Hepatic stellate cell (primary cell): Measurements from ENCODE around the gene NPLOC4.

Experiments used
- DNase-seq: peaks from one replicate; pipeline ENCODE4 v3.0.0; 2011; ENCODE audit warnings: low spot score

The NPLOC4 gene

DNA sequence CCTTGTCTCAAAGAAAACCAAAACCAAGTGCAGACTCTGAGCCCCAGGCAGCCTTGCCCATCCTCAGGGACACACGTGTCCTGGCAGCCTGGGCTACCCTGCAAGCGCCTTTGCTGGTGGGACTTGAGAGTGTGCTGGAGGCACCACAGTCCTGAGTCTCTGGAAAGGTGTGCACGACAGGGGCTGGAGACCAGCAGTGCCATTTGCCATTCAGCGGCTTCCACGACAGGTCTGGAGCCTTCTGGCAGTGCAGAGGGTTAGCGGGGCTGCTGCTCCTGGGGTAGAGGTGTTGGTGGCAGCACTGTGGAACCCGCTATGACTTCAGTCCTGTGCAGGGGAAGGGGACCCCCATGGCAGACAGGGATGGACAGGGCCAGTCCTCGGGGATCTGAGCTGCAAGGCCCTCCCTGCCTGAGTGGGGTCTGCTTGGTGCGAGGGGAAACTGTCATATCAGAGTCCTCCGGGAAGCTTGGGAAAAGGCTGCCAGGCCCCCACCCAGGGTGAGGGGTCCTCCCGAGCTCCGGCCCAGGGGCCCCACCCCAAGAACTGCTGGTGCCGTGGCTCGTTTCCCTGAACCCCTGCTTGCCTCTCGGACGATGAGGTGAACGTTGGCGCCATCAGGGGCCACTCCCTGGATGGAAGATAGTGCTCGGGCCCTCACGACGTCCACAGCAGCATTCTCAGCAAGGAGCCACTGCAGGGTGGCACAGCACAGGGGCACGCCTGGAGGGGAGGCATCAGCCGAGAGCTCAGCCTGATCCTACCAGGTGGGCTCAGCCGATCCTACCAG is 91.6 kb downstream of the NPLOC4 start:
- DNase-seq, result no peak

DNA sequence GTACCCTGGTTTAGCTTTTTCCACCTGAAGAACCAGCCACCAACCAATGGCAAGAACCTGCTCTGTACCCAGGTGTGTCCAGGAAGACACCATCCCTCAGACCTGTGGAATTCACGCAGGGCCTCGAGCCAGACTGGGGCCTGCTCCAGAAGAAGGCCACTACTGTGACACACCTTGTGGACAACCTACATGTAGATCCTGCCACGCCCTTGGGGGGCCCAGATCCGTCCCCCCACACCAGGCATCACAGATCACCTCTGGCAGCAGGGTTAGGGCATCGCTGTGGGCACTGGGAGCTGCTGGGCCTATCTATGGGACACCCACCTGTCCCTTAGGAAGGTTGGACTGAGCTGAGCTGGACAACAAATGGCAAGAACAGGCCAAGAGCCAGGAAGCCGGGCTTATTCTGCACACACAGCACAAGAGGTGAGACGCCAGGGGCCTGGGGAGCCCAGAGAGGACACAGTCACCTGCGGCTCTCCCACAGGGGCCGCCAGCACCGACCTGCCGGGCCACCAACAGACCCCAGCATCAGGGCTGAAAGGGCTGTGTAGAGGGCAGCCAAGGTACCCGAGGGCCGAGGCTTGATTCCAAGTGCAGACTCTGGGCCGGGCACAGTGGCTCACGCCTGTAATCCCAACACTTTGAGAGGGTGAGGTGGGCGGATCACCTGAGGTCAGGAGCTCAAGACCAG is 92.5 kb downstream of the NPLOC4 start:
- no peak for DNase-seq

DNA sequence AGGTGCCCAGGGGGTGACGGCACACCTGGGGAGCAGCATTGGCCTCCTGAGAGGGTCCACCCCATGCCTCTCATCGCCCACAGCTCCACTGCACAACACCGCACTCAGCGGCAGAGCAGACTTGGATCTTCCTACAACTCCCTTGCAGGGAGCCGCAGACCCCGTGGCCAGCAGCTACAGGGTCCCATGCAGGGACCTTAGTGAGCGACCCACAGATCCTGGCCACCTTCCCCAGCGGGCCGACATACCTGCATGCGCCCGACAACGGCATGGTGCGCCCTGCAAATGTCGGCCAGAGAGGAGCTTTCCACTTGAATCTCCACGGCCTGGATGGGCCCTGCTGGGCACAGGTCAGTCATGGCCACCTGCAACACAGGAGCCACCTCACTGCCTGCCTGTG is 93.2 kb downstream of the NPLOC4 start:
- DNase-seq, result no peak

DNA sequence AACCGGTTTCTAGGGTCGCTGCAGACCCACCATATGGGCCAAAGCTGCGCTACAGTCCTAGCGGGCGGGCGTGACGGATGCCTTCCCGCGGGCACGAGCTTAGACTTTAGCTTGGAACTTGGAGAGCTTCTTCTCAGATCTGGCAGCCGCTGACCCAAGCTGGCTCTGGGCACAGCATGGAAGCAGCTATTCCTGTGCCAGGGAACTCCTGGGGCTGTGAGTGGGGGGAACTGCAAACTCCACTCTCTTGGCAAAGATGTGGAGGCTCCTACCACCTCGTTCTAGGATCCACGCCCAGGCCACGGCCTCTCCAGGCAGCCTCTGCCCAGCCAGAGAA is 93.6 kb downstream of the NPLOC4 start:
- DNase-seq, result no peak

DNA sequence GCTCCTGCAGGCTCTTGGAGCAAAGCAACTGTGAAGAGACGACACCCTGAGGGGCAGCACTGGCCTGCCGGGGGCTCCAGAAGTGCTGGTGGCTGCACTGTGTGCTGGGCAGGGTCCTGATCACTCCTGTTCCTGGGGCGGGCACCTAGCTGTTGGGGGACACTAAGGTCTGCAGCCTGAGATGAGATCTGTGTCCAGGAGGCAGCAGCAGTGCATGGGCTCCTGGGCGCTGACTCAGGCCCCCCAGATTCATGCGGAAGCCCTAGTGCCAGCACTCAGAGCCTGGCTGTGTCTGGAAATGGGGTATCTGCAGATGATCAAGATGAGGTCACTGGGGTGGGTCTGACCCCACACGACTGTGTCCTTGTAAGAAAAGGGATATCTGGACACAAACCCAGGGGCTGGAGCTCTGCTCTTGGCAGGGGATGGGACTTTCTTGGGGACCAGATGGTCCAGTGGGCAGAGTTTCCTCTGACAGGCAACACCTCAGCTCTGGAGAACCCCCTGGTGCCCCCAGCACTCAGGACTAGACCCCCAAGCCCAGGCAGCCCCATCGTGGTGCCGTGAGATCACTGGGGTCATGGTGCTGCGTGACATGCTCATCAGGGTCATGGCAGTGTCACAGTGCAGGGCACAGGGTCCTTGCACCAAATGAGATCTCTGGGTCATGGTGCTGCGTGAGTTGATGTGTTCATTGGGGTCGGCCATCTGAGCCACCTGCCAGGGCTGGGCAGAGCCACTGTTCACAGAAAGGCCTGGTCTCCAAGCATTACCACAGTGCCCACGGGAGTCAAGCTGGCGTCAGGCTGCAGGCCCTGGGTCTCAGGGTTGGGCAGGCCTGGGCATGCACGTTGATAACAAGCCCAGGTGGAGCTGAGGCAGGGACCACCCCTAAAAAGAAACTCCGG is 94.2 kb downstream of the NPLOC4 start:
- no peak for DNase-seq

DNA sequence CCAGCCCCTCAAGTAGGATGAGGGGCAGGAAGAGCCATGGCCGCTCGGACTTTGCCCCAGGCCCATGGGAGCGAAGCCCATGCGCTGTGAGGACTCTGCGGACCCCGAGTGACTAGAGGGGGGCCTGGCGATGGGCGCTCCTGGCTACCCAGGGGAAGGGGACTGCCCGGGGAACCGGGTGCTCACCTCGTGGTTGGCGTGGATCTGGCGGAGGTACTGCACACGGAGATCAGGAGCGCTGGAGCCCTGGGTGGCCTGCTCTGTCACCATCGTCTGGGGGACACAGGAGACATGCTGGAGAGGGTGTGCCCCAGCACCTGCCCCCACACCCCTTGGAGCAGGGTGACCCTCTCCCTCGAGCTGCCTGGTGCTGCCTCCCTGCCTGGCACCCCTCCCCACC is 95.8 kb downstream of the NPLOC4 start:
- DNase-seq, result no peak

DNA sequence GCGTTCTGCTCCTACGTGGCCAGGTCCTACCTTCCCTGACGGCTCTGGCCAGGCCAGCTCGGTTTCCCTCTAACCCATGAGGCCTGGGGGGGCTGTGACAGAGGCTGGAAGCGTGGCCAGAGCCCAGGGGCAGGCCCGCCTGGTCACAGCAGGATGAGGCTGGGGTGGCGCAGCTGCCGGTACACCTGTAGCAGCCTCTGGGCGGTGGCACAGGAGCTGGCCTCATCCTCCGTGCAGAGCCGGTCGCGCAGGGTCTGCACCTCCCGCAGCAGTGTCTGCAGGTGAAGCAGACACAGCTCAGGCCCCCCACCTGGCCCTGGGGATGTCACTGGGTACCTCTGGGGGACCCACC is 96.3 kb downstream of the NPLOC4 start:
- DNase-seq, result no peak

DNA sequence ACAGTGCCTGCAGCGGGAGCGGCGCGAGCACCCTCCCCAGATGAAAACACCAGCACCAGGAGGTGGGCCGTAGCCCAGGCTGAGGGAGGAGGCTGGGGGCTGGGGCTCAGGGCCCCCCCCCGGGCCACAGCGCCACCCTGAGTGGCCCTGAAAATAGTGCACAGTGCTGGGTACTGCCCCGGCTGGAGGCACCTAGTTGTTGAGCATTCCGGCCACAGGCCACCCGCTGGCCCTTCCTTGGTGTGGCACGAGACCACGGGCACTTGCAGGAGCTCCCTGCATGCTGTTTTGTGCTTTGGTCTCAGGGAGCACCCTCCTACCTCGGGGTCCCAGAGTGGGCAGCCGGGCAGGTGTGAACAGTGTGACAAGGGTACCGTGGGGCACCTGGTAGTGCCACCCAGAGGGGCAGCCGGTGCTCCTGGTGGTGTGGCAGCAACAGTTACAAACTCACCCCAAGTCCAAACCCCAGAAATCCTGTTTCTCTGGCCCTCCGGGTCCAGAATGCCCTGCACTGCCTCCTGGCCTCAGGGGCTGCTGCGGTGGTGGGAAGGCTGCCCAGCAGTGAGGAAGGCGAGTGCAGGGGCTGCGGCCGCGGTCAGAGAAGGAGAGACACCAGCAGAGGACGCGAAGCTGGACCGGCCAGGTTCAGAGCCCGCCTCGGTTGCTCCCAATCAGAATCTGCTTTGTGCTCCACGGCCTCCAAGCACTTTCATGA is 96.8 kb downstream of the NPLOC4 start:
- no peak for DNase-seq

DNA sequence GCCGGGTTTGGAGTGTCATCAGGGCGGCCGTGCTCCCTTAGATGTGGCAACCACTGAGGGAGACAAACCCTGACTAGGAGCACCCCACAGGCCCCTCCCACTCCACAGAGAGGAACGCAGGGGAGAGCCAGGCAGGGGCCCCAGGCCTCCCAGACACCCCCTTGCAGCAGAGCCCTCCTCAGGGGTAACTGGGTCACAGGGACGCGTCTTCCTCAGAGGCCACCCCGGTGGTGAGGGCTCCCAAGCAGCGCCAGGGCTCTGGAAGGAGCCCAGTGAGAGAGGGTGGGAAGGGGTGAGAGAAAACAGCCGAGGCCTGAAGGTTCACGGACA is 97.4 kb downstream of the NPLOC4 start:
- no peak for DNase-seq

DNA sequence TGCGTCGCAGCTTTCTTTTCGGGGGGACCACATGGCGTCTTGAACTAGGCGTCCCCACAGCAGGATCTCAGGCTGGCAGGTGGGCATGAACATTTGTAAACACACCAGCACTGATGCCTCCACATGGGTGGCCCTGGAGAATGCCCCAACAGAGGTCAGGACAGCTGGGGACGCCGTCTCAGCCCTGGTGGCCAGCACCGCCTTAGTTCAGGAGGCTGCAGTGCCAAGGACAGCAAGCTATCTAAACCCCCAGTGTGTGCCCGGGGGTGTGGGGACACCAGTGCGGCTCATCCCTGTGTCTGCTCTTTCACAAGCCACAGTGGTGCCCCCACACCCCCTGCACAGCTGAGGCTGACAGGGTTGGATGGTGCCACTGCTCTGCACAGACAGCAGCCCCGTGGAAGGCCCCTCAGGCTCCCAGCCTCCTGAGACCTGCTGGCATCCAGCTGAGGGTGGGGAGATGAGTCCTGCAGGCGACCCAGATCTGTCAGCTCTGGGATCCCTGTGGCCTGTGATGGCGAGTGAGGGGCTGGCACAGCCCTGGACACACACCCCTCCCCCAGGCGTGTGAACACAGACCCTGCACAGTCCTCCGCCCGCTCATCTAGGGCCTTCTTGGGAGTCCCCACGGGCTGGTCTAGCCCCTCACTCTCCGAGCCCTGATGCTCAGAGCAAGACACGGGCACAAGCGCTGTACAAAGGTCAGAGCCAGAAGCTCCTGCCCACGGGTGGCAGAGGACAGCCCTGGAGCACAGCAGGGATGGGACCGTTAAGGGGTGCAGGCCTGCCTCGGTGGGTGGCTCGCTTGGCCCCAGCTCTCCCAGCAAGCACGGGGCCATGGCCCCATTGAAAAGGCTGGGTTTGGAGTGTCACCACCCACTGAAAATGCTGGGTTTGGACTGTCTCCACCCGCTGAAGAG is 98.0 kb downstream of the NPLOC4 start:
- DNase-seq, result no peak

DNA sequence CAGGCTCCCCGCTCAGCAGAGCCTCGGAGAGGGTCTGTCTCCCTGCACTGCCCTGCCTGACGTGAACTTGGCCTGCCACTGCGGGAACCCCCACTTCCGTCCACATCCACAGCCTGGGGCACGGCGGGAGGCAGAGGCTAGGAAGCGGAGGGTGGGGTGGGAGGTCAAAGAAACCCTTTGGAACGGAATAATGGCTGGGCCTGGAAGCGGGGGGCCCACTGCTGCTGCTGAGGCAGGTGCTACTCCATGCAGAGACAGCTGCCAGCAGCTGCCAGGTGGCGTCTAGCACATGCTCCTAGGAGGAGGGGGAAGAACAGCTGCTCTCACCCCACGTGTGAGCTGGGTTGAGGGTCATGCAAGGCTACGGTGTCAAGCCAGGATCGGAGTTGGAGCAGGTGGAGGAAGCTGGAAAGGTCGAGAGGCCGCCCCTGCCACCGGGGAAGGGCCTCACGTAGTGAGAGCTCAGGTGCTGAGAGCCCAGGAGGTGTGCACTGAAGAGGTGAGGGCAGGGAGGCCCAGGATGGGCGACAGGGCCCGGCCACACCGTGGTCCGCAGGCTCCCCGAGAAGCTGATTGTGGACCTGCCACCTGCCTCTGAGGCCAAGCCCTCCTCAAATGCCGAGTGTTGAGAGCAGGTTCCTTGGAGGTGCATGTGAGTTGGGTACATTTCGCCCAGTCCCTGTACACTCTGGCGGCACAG is 98.9 kb downstream of the NPLOC4 start:
- DNase-seq, result no peak

DNA sequence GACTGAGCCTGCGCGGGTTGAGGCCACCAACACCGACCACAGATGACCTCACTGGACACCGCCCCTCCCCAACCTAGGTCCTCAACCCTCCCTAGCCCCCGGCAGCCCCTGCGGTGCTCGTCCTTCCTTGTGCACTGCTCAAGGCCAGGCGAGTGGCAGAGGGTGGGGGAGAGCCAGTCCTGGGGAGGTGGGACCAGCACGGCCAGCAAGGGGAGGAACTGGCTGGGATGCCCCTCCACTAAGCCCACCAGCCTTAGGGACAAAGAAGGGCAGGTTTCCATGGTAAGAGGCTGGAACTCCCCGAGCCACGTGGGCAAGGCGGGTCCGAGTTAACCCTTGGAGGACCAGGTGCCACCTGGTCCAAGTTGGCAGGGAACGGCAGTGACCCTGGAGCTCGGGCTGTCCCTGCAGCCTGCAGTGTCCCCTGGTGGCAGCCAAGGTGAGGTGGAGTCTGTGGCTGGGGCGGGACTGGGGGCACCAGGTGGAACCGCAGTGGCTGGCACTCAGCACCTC is 99.5 kb downstream of the NPLOC4 start:
- no peak for DNase-seq

DNA sequence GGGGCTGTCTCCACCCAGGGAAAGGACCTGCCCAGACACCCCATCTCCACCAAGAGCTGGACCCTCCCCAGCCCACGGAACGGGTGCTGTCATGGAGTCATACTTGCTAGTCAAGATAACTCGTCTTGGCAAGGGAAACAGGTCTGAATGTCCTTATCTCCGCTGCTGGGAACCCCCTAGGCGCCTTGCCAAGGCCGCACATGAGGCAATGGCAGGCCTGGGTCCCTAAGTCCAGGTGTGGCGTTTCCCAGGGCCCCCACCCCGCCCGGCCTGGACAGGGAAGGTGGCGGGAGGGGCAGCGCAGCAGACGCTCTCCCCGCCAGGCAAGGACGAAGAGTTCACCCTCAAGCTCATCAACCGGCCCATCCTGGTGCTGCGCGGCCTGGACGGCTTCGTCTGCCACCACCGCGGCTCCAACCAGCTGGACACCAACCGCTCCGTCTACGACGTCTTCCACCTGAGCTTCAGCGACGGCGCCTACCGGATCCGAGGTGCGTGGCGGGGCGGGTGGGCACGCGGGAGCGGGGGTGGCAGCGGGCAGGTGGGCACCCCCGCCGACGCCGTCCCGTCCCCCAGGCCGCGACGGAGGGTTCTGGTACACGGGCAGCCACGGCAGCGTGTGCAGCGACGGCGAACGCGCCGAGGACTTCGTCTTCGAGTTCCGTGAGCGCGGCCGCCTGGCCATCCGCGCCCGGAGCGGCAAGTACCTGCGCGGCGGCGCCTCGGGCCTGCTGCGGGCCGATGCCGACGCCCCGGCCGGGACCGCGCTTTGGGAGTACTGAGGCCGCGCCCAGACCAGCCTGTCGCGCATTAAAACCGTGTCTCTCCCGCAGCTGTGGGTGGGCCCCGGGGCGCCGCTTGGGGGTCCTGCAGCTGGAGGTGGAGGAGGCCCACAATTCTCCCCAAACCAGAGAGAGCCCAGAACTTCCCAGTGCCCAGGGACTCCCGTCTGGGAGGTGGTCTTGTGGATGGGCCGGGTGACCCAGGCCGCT is 100.3 kb downstream of the NPLOC4 start:
- no peak for DNase-seq

DNA sequence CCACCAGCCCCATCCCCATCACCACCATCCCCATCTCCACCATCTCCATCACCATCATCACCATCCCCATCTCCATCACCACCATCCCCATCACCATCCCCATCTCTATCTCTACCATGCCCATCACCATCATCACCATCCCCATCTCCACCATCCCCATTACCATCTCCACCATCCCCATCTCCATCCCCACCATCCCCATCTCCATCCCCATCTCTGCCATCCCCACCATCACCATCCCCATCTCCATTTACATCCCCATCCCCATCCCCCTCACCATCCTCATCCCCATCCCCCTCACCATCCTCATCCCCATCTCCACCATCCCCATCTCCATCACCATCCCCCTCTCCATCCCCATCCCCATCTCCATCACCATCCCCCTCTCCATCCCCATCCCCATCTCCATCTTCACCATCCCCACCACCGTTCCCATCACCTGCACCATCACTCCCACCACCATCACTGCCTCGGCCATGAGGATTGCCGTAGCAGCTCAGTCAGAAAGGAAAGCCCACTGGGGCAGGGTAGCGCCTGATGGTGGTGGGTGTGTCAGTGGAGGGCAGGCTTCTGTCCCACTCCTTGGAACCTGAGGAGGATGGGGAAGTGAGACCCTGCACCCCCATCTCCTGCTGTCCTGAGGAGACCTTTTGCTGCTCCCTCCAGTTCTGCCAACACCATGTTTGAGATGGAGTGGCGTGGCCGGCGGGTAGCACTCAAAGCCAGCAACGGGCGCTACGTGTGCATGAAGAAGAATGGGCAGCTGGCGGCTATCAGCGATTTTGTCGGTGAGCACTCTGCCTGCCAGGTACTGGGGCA is 101.2 kb downstream of the NPLOC4 start:
- no peak for DNase-seq

DNA sequence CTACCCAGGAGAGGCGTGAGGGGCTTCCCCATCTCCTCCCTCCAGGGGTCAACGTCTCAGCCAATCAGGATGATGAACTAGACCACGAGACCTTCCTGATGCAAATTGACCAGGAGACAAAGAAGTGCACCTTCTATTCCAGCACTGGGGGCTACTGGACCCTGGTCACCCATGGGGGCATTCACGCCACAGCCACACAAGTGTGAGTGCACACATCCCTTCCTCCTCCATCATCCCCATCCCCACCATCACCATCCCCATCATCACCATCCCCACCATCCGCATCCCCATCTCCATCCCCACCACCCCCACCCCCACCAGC is 101.9 kb downstream of the NPLOC4 start:
- no peak for DNase-seq

DNA sequence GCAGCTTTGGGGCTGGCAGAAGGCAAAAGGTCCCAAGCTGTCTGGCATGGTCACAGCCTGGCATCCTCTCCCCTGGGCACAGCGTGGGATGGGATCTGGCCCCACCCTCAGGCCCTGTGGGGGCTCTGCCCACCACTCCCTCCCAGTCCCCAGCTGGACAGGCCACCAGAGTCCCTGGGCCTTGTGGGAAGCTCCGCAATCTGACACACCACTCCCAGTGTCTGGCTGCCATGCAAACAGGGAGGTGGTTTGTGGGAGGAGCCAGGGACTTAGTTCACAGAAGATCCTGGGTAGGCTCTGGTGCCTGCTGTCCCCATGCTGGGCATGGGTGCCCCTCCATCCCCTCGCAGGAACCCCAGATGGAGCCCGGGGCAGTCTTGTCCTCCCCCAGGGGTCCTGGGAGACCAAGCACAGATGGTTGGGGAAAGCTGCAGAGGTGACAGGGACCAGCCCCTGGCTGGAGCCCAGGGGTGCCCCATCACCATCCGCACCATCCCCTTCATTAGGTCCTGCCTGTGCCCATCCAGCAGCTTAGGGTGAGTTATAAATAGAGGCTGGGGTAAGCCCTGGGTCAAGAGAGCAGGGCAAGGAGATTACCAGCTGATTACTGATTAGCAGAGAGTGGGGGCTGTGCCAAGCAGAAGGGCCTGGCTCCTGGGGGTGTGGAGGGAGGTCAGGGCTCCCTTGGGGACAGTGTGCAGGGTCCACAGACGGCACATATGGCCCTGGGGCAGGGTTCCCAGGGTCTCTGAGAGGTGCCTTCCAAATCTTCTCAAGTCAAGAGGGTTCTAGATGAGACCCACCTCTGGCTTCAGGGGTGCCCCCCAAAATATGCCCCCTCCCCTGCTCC is 102.5 kb downstream of the NPLOC4 start:
- peak; percentile 63 for DNase-seq

DNA sequence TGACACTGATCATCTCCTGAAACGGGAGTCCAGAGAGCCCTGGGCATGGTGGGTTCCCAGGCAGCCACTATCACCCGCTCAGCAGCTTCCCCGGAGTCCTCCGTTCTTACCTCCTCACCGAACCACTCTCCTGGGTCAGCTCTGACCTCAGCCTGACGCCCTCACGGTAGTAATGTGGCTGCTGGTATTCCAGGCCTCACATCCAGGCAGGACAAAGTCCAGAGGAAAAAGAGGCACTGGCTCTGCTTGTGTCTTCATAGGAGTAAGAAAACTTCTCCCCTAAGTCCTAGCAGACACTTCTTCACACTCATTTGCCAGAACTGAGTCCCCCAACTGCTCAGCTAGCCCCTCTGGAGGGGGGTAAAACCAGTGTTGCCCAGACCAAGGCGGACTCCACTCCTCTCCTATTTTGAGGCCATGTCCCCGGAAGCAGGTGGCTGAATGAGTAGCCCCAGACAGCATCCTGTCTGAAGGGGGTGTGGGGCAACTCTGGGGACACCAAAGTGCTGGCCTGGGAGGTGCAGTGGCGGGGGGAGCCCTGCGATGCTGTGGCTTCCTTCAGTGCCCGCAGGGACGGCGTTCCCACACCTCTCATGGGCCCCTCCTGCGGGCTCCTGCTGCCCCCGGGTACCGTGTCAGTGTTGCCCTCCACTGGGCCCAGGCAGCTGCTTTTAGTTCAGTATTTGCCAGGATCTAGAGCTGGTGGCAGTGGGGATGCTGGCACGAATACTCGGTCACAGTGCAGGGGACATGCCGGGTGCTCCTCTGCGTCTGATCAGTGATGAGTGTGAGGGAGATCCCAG is 103.4 kb downstream of the NPLOC4 start:
- no peak for DNase-seq
